ENCODE results near the gene TUT4. TPM values are rescaled to one million over a fixed set of nuclear protein-coding genes. Genes with fewer than 3 reads are reported as not detected.

Gene TUT4
- total RNA-seq, 1 donor, result 44.2 TPM

- Histone ChIP-seq H3K4me1 (ENCODE audit: insufficient read depth, low read length) (no peaks in the 10 kb centered on the region), H3K4me3 (ENCODE audit: insufficient read depth, low read length) (no peak overlapping the region), H3K9me3 (ENCODE audit: low read depth, low read length) (no peaks in the 10 kb centered on the region), H4K20me1 (ENCODE audit: insufficient read depth, low read length) (no peaks in the 10 kb centered on the region), H3K79me2 (ENCODE audit: insufficient read depth, low read length) (no peaks in the 10 kb centered on the region), H3K27ac (ENCODE audit: low read depth, low read length) (no peak overlapping the region), H3K4me2 (ENCODE audit: insufficient read depth, low read length) (no peak overlapping the region), H2AFZ (ENCODE audit: low read length) (no peak overlapping the region), H3K36me3 (ENCODE audit: insufficient read depth, low read length) (peaks cover 4% of the 10 kb centered on the region), H3K27me3 (ENCODE audit: insufficient read depth, low read length) (no peaks in the 10 kb centered on the region)
- TF ChIP-seq CTCF (IDR thresholded peaks at IDR 0.05; ENCODE audit: extremely low read depth, low read depth, low read length), result no peak
- DNase-seq (ENCODE audit: insufficient read length, low spot score, missing footprints), result no peak
Measured at GRCh38 chr1:52455686-52456085, 97.2 kb downstream of the TUT4 start.

GRCh38 chr1:52454779-52455178 is 98.1 kb downstream of the TUT4 start:
- Histone ChIP-seq H3K4me2 (ENCODE audit: insufficient read depth, low read length) (no peak overlapping the region), H3K27me3 (ENCODE audit: insufficient read depth, low read length) (no peaks in the 10 kb centered on the region), H2AFZ (ENCODE audit: low read length) (no peak overlapping the region), H3K36me3 (ENCODE audit: insufficient read depth, low read length) (peaks cover 4% of the 10 kb centered on the region), H3K4me1 (ENCODE audit: insufficient read depth, low read length) (no peaks in the 10 kb centered on the region), H3K9me3 (ENCODE audit: low read depth, low read length) (no peaks in the 10 kb centered on the region), H3K79me2 (ENCODE audit: insufficient read depth, low read length) (no peaks in the 10 kb centered on the region), H3K27ac (ENCODE audit: low read depth, low read length) (no peak overlapping the region), H4K20me1 (ENCODE audit: insufficient read depth, low read length) (no peaks in the 10 kb centered on the region), H3K4me3 (ENCODE audit: insufficient read depth, low read length) (no peak overlapping the region)
- TF ChIP-seq CTCF (IDR thresholded peaks at IDR 0.05; ENCODE audit: extremely low read depth, low read depth, low read length), result no peak
- no peak for DNase-seq (ENCODE audit: insufficient read length, low spot score, missing footprints)

GRCh38 chr1:52454127-52454526 is 98.8 kb downstream of the TUT4 start:
- DNase-seq (ENCODE audit: insufficient read length, low spot score, missing footprints), result no peak
- TF ChIP-seq CTCF (IDR thresholded peaks at IDR 0.05; ENCODE audit: extremely low read depth, low read depth, low read length), result no peak

GRCh38 chr1:52444463-52444862 is 108.4 kb downstream of the TUT4 start:
- Histone ChIP-seq H3K27ac (ENCODE audit: low read depth, low read length) (no peak overlapping the region), H3K27me3 (ENCODE audit: insufficient read depth, low read length) (no peaks in the 10 kb centered on the region), H3K9me3 (ENCODE audit: low read depth, low read length) (no peaks in the 10 kb centered on the region), H3K4me2 (ENCODE audit: insufficient read depth, low read length) (no peak overlapping the region), H4K20me1 (ENCODE audit: insufficient read depth, low read length) (no peaks in the 10 kb centered on the region), H2AFZ (ENCODE audit: low read length) (no peak overlapping the region), H3K4me3 (ENCODE audit: insufficient read depth, low read length) (no peak overlapping the region), H3K36me3 (ENCODE audit: insufficient read depth, low read length) (peaks cover 17% of the 10 kb centered on the region), H3K79me2 (ENCODE audit: insufficient read depth, low read length) (no peaks in the 10 kb centered on the region), H3K4me1 (ENCODE audit: insufficient read depth, low read length) (no peaks in the 10 kb centered on the region)
- no peak for TF ChIP-seq CTCF (IDR thresholded peaks at IDR 0.05; ENCODE audit: extremely low read depth, low read depth, low read length)
- no peak for DNase-seq (ENCODE audit: insufficient read length, low spot score, missing footprints)

More at GRCh38 chr1:52454127-52454526, 98.8 kb downstream of the TUT4 start:
- no peaks in the 10 kb centered on the region for H3K79me2 ChIP-seq (ENCODE audit: insufficient read depth, low read length)
- H2AFZ ChIP-seq (ENCODE audit: low read length), result no peak overlapping the region
- H4K20me1 ChIP-seq (ENCODE audit: insufficient read depth, low read length), result no peaks in the 10 kb centered on the region
- H3K27me3 ChIP-seq (ENCODE audit: insufficient read depth, low read length), result no peaks in the 10 kb centered on the region
- H3K36me3 ChIP-seq (ENCODE audit: insufficient read depth, low read length), result peaks cover 4% of the 10 kb centered on the region
- H3K27ac ChIP-seq (ENCODE audit: low read depth, low read length), result no peak overlapping the region
- no peaks in the 10 kb centered on the region for H3K4me1 ChIP-seq (ENCODE audit: insufficient read depth, low read length)
- no peaks in the 10 kb centered on the region for H3K9me3 ChIP-seq (ENCODE audit: low read depth, low read length)
- H3K4me3 ChIP-seq (ENCODE audit: insufficient read depth, low read length), result no peak overlapping the region
- H3K4me2 ChIP-seq (ENCODE audit: insufficient read depth, low read length), result no peak overlapping the region
